IMR-90 (cell line): ENCODE data around the gene LRRTM3. TPM values are rescaled to one million over a fixed set of nuclear protein-coding genes. Genes with fewer than 3 reads are reported as not detected.

ENCODE experiments used
- ATAC-seq: fragments of 200-7000 bp; cut with Tn5 transposase; 2 replicates; pipeline ENCODE4 v1.9.1; 2020; ENCODE audit warnings: low read depth, mild to moderate bottlenecking, moderate library complexity
- BruUV-seq: library from RNA; stranded (reverse); fragments of 400-500 nt; replicated peaks from 2 replicates; lab custom pipeline; 2021; lab: Mats Ljungman, UMichigan
- CTCF ChIA-PET: fragments of 300-600 bp; formaldehyde crosslinking; extraction: SDS; loops from one replicate; lab custom pipeline; 2021; ENCODE audit warnings: antibody characterized with exemption; lab: Yijun Ruan, JAX
- POLR2A ChIA-PET: fragments of 300-600 bp; sonication (Branson Sonifier 250); formaldehyde crosslinking; loops from one replicate; lab custom pipeline; 2022; ENCODE audit warnings: antibody characterized with exemption; ENCODE audit not compliant: unreplicated experiment; lab: Charles Lee
- DNase-seq: peaks from one replicate; pipeline ENCODE4 v3.0.0; 2013
- H2AFZ ChIP-seq: replicated peaks from 2 replicates; pipeline ENCODE3; 2013; ENCODE audit warnings: low read length, mild to moderate bottlenecking; ENCODE audit not compliant: poor library complexity
- H2AK5ac ChIP-seq: 2 replicates; pipeline ENCODE4 v1.6.1; 2013; ENCODE audit warnings: low read depth, low read length, inconsistent platforms
- H2AK9ac ChIP-seq: replicated peaks from 2 replicates; pipeline ENCODE3; 2013; ENCODE audit warnings: mild to moderate bottlenecking, low read depth, low read length, moderate library complexity; ENCODE audit not compliant: poor library complexity
- H2BK120ac ChIP-seq: 2 replicates; pipeline ENCODE4 v1.6.1; 2013; ENCODE audit warnings: low read depth, low read length, inconsistent platforms
- H2BK15ac ChIP-seq: 3 replicates; pipeline ENCODE4 v1.6.1; 2013; ENCODE audit warnings: low read depth, low read length, inconsistent platforms
- H2BK20ac ChIP-seq: 2 replicates; pipeline ENCODE4 v1.6.1; 2013; ENCODE audit warnings: low read depth, mild to moderate bottlenecking, inconsistent platforms, low read length, moderate library complexity
- H2BK5ac ChIP-seq: 2 replicates; pipeline ENCODE4 v1.6.1; 2013; ENCODE audit warnings: mild to moderate bottlenecking, low read depth, low read length, inconsistent platforms; ENCODE audit not compliant: poor library complexity, severe bottlenecking
- H3K14ac ChIP-seq: replicated peaks from 2 replicates; pipeline ENCODE4 v1.6.1; 2013; ENCODE audit warnings: low read depth, low read length, inconsistent platforms
- H3K18ac ChIP-seq: 2 replicates; pipeline ENCODE4 v1.6.1; 2013; ENCODE audit warnings: low read depth, low read length, control low read depth
- H3K23ac ChIP-seq: 2 replicates; pipeline ENCODE4 v1.6.1; 2013; ENCODE audit warnings: low read depth, low read length, inconsistent platforms
- H3K27ac ChIP-seq: 2 replicates; pipeline ENCODE4 v1.5.1; 2013; ENCODE audit warnings: mild to moderate bottlenecking, control low read depth, low read length; ENCODE audit not compliant: insufficient read depth
- H3K27me3 ChIP-seq: 2 replicates; pipeline ENCODE4 v1.6.1; 2013; ENCODE audit warnings: low read length; ENCODE audit not compliant: control insufficient read depth, insufficient read depth
- H3K36me3 ChIP-seq: 2 replicates; pipeline ENCODE4 v1.6.1; 2013; ENCODE audit warnings: low read length, mixed read lengths; ENCODE audit not compliant: control insufficient read depth, insufficient read depth
- H3K4ac ChIP-seq: 2 replicates; pipeline ENCODE4 v1.6.1; 2013; ENCODE audit warnings: low read depth, low read length, inconsistent platforms
- H3K4me1 ChIP-seq: 2 replicates; pipeline ENCODE4 v1.6.1; 2013; ENCODE audit warnings: low read length, mixed read lengths; ENCODE audit not compliant: control insufficient read depth, insufficient read depth
- H3K4me2 ChIP-seq: 2 replicates; pipeline ENCODE4 v1.6.1; 2013; ENCODE audit warnings: low read depth, mild to moderate bottlenecking, control low read depth, low read length, moderate library complexity
- H3K4me3 ChIP-seq: 2 replicates; pipeline ENCODE4 v1.5.1; 2013; ENCODE audit warnings: low read depth, mild to moderate bottlenecking, control low read depth, low read length, moderate library complexity; ENCODE audit not compliant: insufficient read depth
- H3K56ac ChIP-seq: 2 replicates; pipeline ENCODE4 v1.6.1; 2013; ENCODE audit warnings: low read length, inconsistent platforms; ENCODE audit not compliant: insufficient read depth; ENCODE audit errors: extremely low read depth
- H3K79me1 ChIP-seq, 2 experiments: 2 replicates each; pipeline ENCODE4 v1.6.1; 2013; ENCODE audit warnings: low read length in 2 of 2, inconsistent platforms in 1 of 2, low read depth in 1 of 2
- H3K9ac ChIP-seq: 2 replicates; pipeline ENCODE4 v1.6.1; 2013; ENCODE audit warnings: low read depth, low read length, control low read depth
- H3K9me1 ChIP-seq: 2 replicates; pipeline ENCODE4 v1.6.1; 2013; ENCODE audit warnings: low read length, inconsistent platforms; ENCODE audit not compliant: insufficient read depth
- H3K9me3 ChIP-seq: 2 replicates; pipeline ENCODE4 v1.6.1; 2013; ENCODE audit warnings: low read length; ENCODE audit not compliant: control insufficient read depth, insufficient read depth
- H4K20me1 ChIP-seq: 2 replicates; pipeline ENCODE4 v1.6.1; 2013; ENCODE audit warnings: low read length, inconsistent platforms; ENCODE audit not compliant: insufficient read depth
- H4K5ac ChIP-seq: 2 replicates; pipeline ENCODE4 v1.6.1; 2013; ENCODE audit warnings: mild to moderate bottlenecking, low read depth, low read length, control low read depth
- H4K8ac ChIP-seq, 2 experiments: 2 replicates each; pipeline ENCODE4 v1.6.1; 2013; ENCODE audit warnings: low read depth in 2 of 2, low read length in 2 of 2, control low read depth in 1 of 2, inconsistent platforms in 1 of 2
- H4K91ac ChIP-seq: 2 replicates; pipeline ENCODE4 v1.6.1; 2013; ENCODE audit warnings: low read depth, low read length, inconsistent platforms; ENCODE audit not compliant: insufficient read depth
- BHLHE40 ChIP-seq: fragments of 150-350 bp; IDR thresholded peaks from 2 replicates; pipeline ENCODE4 v1.6.1; 2016; ENCODE audit warnings: mild to moderate bottlenecking, low read depth, low read length
- CEBPB ChIP-seq: IDR thresholded peaks from 2 replicates; pipeline ENCODE4 v1.6.1; 2012; ENCODE audit warnings: low read depth, low read length, improper control_type of control experiment
- CHD1 ChIP-seq: IDR thresholded peaks from 2 replicates; pipeline ENCODE4 v1.6.1; 2012; ENCODE audit warnings: low read depth, low read length, improper control_type of control experiment
- FOS ChIP-seq: fragments of 150-350 bp; IDR thresholded peaks from 2 replicates; pipeline ENCODE4 v1.6.1; 2016; ENCODE audit warnings: low read depth, low read length
- MAFK ChIP-seq: IDR thresholded peaks from 2 replicates; pipeline ENCODE4 v1.6.1; 2012; ENCODE audit warnings: low read depth, low read length, improper control_type of control experiment
- MAZ ChIP-seq: IDR thresholded peaks from 2 replicates; pipeline ENCODE4 v1.6.1; 2012; ENCODE audit warnings: low read depth, mild to moderate bottlenecking, low read length, improper control_type of control experiment, moderate library complexity, borderline replicate concordance
- MXI1 ChIP-seq: IDR thresholded peaks from 2 replicates; pipeline ENCODE4 v1.6.1; 2012; ENCODE audit warnings: low read depth, mild to moderate bottlenecking, low read length, moderate library complexity, borderline replicate concordance
- NFE2L2 ChIP-seq: fragments of 150-350 bp; IDR thresholded peaks from 2 replicates; pipeline ENCODE4 v1.6.1; 2016; ENCODE audit warnings: low read depth, mild to moderate bottlenecking, low read length
- POLR2A ChIP-seq: IDR thresholded peaks from 2 replicates; pipeline ENCODE4 v1.6.1; 2012; ENCODE audit warnings: mild to moderate bottlenecking, low read depth, low read length
- RAD21 ChIP-seq: IDR thresholded peaks from 2 replicates; pipeline ENCODE4 v1.6.1; 2012; ENCODE audit warnings: low read length, improper control_type of control experiment
- RCOR1 ChIP-seq: IDR thresholded peaks from 2 replicates; pipeline ENCODE4 v1.6.1; 2012; ENCODE audit warnings: mild to moderate bottlenecking, low read length, improper control_type of control experiment; ENCODE audit not compliant: insufficient replicate concordance
- RFX5 ChIP-seq: IDR thresholded peaks from 2 replicates; pipeline ENCODE4 v1.8.0; 2012; ENCODE audit warnings: low read depth, mild to moderate bottlenecking, low read length, moderate library complexity
- SMC3 ChIP-seq: fragments of 150-350 bp; IDR thresholded peaks from 2 replicates; pipeline ENCODE4 v1.6.1; 2016; ENCODE audit warnings: low read depth, mild to moderate bottlenecking, antibody characterized with exemption, low read length, moderate library complexity
- WGBS, 2 experiments: methylation state at CpG; one replicate each; pipeline versions ENCODE4 v1.1.5 to v1.1.7; 2013; ENCODE audit warnings: missing lambda C conversion rate in 2 of 2; ENCODE audit not compliant: insufficient read length in 1 of 2; ENCODE audit errors: extremely low coverage in 2 of 2; 5-methylcytosine and 5-hydroxymethylcytosine counted together
- dilution Hi-C: fragments of 300-500 bp; cut with HindIII; formaldehyde crosslinking; loops from one replicate; pipeline ENCODE4 v1.14.3; 2018; ENCODE audit warnings: low sequenced_read_pairs; ENCODE audit not compliant: unreplicated experiment
- in situ Hi-C: fragments of 300-500 bp; cut with MboI; formaldehyde crosslinking; loops from 3 replicates; pipeline ENCODE4 v1.14.3; 2019; ENCODE audit warnings: low sequenced_read_pairs, inconsistent platforms, mixed read lengths
- intact Hi-C: fragments of 100-400 bp; cut with micrococcal nuclease; formaldehyde crosslinking; loops from 2 replicates; pipeline ENCODE4 v1.10.0; 2022
- polyA plus RNA-seq, 3 experiments: library from polyadenylated mRNA; depleted of rRNA; stranded (reverse); fragments of >200 nt; gene quantifications; 2 replicates each; pipeline ENCODE4 v1.2.3, GENCODE V29; 2012; ENCODE audit warnings: low replicate concordance in 1 of 3
- total RNA-seq: library from RNA; depleted of rRNA; stranded (reverse); fragments of >200 nt; gene quantifications from 2 replicates; pipeline ENCODE4 v1.2.3, GENCODE V29; 2012
- TF ChIP-seq, protein P1 (sequence below): conservative IDR thresholded peaks from 2 replicates; pipeline ENCODE4 v1.5.1; 2012; ENCODE audit warnings: mild to moderate bottlenecking, low read depth, low read length, improper control_type of control experiment
- TF ChIP-seq, protein P2 (sequence below): fragments of 150-350 bp; IDR thresholded peaks from 2 replicates; pipeline ENCODE4 v1.6.1; 2016; ENCODE audit warnings: low read depth, mild to moderate bottlenecking, low read length, moderate library complexity, borderline replicate concordance
- TF ChIP-seq, protein P3 (sequence below): fragments of 150-350 bp; IDR thresholded peaks from 2 replicates; pipeline ENCODE4 v1.6.1; 2017; ENCODE audit warnings: mild to moderate bottlenecking, antibody characterized with exemption, low read length, low read depth

LRRTM3 gene
- total and polyA plus RNA-seq, 2 of the 4 experiments (the other 2 are of a cell fraction) = under 0.01 TPM; not detected in 1

DNA sequence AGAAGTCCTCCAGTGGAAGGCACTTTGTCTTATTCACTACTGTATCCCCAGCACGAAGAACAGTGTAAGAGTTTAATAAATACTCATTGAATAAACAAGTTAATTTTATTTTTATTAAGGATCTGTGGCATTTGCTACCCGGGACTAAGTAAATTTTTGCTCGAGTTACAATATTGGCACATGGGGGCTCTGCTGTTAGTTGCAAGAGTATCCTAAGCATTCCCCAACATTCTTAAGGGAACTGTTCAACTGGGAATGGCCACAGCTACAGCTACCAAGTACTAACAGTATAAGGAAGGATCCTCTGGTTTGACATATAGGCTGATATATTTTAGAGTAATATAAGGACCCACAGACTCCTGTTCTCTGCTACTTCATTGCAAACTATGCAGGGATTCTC lies 8.7 kb upstream of the LRRTM3 start:
- Histone ChIP-seq H3K4me1 (no peaks in the 10 kb centered on the region), H3K9me1 (no peaks in the 10 kb centered on the region), H3K18ac (no peak overlapping the region), H3K56ac (no peak overlapping the region), H2AK9ac (no peak overlapping the region), H2BK20ac (no peak overlapping the region), H2AFZ (no peak overlapping the region), H2BK5ac (no peak overlapping the region), H4K8ac (no peak overlapping the region), H4K20me1 (no peaks in the 10 kb centered on the region), H3K4me3 (no peak overlapping the region), H3K79me1 (no peaks in the 10 kb centered on the region), H3K27me3 (no peaks in the 10 kb centered on the region), H3K4me2 (no peak overlapping the region), H4K5ac (no peak overlapping the region), H3K4ac (no peak overlapping the region), H3K23ac (no peak overlapping the region), H2AK5ac (no peak overlapping the region), H3K9me3 (no peaks in the 10 kb centered on the region), H3K36me3 (no peaks in the 10 kb centered on the region), H4K91ac (no peak overlapping the region), H2BK120ac (no peak overlapping the region), H3K27ac (no peak overlapping the region), H3K9ac (no peak overlapping the region), H2BK15ac (no peak overlapping the region), H3K14ac (no peak overlapping the region)
- dilution Hi-C loops (no loop called here), in situ Hi-C loops (no loop called here), intact Hi-C loops (no loop called here)
- WGBS, 2 experiments = no CpG with 5 or more reads among the region's 3 CpGs
- ChIA-PET CTCF (interaction anchor here (1.1 to 1.2 kb wide), 2 partner anchors 9 to 13 kb away, joined by 3 to 4 read pairs; partner anchors contain the start of gene LRRTM3), POLR2A (no interaction called here)
- TF ChIP-seq RCOR1 (no peak), MXI1 (no peak), POLR2A (no peak), BHLHE40 (no peak), SMC3 (no peak), CEBPB (no peak), RAD21 (no peak), MAFK (no peak), RFX5 (no peak), NFE2L2 (no peak), FOS (no peak), CHD1 (no peak), MAZ (no peak)
- TF ChIP-seq, protein P1, sequence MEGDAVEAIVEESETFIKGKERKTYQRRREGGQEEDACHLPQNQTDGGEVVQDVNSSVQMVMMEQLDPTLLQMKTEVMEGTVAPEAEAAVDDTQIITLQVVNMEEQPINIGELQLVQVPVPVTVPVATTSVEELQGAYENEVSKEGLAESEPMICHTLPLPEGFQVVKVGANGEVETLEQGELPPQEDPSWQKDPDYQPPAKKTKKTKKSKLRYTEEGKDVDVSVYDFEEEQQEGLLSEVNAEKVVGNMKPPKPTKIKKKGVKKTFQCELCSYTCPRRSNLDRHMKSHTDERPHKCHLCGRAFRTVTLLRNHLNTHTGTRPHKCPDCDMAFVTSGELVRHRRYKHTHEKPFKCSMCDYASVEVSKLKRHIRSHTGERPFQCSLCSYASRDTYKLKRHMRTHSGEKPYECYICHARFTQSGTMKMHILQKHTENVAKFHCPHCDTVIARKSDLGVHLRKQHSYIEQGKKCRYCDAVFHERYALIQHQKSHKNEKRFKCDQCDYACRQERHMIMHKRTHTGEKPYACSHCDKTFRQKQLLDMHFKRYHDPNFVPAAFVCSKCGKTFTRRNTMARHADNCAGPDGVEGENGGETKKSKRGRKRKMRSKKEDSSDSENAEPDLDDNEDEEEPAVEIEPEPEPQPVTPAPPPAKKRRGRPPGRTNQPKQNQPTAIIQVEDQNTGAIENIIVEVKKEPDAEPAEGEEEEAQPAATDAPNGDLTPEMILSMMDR = no peak
- TF ChIP-seq, protein P2, sequence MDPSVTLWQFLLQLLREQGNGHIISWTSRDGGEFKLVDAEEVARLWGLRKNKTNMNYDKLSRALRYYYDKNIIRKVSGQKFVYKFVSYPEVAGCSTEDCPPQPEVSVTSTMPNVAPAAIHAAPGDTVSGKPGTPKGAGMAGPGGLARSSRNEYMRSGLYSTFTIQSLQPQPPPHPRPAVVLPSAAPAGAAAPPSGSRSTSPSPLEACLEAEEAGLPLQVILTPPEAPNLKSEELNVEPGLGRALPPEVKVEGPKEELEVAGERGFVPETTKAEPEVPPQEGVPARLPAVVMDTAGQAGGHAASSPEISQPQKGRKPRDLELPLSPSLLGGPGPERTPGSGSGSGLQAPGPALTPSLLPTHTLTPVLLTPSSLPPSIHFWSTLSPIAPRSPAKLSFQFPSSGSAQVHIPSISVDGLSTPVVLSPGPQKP = no peak
- TF ChIP-seq, protein P3, sequence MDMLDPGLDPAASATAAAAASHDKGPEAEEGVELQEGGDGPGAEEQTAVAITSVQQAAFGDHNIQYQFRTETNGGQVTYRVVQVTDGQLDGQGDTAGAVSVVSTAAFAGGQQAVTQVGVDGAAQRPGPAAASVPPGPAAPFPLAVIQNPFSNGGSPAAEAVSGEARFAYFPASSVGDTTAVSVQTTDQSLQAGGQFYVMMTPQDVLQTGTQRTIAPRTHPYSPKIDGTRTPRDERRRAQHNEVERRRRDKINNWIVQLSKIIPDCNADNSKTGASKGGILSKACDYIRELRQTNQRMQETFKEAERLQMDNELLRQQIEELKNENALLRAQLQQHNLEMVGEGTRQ = no peak
- DNase-seq (no peak), ATAC-seq (no peak)
- no TSS peak for BruUV-seq
